Testis (tissue), 2 donors: Measurements from ENCODE around the gene OLFM4.

Source experiments
- POLR2A ChIP-seq: fragments of 450-650 bp; IDR thresholded peaks from one replicate; pipeline ENCODE4 v1.6.1; 2017; ENCODE audit warnings: antibody characterized with exemption, mild to moderate bottlenecking, moderate library complexity
- TF ChIP-seq, protein P1 (sequence below), 3 experiments: fragments of 450-650 bp in 2 of 3; fragments of 200-600 bp in 1 of 3; sonication (generic) in 1 of 3; IDR thresholded peaks; one replicate each; pipeline ENCODE4 v1.5.1; 2016 to 2019; ENCODE audit warnings: antibody characterized with exemption in 3 of 3, mild to moderate bottlenecking in 2 of 3, moderate library complexity in 1 of 3

DNA sequence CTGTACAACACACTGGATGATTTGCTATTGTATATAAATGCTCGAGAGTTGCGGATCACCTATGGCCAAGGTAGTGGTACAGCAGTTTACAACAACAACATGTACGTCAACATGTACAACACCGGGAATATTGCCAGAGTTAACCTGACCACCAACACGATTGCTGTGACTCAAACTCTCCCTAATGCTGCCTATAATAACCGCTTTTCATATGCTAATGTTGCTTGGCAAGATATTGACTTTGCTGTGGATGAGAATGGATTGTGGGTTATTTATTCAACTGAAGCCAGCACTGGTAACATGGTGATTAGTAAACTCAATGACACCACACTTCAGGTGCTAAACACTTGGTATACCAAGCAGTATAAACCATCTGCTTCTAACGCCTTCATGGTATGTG, 21.5 kb downstream of the OLFM4 start:
- TF ChIP-seq, protein P1, sequence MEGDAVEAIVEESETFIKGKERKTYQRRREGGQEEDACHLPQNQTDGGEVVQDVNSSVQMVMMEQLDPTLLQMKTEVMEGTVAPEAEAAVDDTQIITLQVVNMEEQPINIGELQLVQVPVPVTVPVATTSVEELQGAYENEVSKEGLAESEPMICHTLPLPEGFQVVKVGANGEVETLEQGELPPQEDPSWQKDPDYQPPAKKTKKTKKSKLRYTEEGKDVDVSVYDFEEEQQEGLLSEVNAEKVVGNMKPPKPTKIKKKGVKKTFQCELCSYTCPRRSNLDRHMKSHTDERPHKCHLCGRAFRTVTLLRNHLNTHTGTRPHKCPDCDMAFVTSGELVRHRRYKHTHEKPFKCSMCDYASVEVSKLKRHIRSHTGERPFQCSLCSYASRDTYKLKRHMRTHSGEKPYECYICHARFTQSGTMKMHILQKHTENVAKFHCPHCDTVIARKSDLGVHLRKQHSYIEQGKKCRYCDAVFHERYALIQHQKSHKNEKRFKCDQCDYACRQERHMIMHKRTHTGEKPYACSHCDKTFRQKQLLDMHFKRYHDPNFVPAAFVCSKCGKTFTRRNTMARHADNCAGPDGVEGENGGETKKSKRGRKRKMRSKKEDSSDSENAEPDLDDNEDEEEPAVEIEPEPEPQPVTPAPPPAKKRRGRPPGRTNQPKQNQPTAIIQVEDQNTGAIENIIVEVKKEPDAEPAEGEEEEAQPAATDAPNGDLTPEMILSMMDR (IDR thresholded peaks at IDR 0.05), result no peak
- no peak for TF ChIP-seq POLR2A
